ENCODE results near the gene IFNA6. TPM values are rescaled to one million over a fixed set of nuclear protein-coding genes. Genes with fewer than 3 reads are reported as not detected.

IFNA6 gene
- polyA plus RNA-seq, 1 donor from 2014 or later = not detected

DNA sequence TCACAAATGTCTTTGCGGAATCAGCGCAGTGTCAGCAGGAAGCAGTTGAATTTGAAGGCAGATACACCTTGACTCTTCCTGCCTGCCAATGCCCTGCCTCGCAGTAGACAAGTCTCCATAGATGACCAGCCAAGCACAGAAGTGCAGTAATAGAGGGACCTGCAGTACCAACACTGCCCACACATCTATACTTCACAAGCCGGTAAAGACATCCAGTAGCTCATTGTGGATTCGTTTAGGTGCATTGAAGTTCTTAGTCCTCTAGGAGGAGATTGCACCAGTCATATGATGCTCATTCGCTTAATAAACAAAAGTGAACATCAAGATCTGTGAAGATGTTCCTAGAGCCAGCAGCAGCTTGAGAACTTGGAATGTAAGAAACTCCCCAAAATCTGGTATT is 41.6 kb upstream of the IFNA6 start:
- no peaks in the 10 kb centered on the region for H3K9me3 ChIP-seq (ENCODE audit: low read length)
- H3K27ac ChIP-seq (ENCODE audit: low read length) = no peak overlapping the region
- H3K9me2 ChIP-seq (ENCODE audit: insufficient read depth, low read length) = no peaks in the 10 kb centered on the region
- no peaks in the 10 kb centered on the region for H4K20me1 ChIP-seq (ENCODE audit: insufficient read depth)
- no peak for TF ChIP-seq POLR2AphosphoS5 (IDR thresholded peaks at IDR 0.05)
- TF ChIP-seq RAD21 (conservative IDR thresholded peaks at IDR 0.05) = no peak
- TF ChIP-seq MXI1 (conservative IDR thresholded peaks at IDR 0.05; ENCODE audit: poor library complexity, severe bottlenecking) = no peak
- no peak for TF ChIP-seq EP300 (conservative IDR thresholded peaks at IDR 0.05; ENCODE audit: poor library complexity, severe bottlenecking)
- TF ChIP-seq SMC3 (conservative IDR thresholded peaks at IDR 0.05; ENCODE audit: poor library complexity) = no peak
- TF ChIP-seq, protein P1, sequence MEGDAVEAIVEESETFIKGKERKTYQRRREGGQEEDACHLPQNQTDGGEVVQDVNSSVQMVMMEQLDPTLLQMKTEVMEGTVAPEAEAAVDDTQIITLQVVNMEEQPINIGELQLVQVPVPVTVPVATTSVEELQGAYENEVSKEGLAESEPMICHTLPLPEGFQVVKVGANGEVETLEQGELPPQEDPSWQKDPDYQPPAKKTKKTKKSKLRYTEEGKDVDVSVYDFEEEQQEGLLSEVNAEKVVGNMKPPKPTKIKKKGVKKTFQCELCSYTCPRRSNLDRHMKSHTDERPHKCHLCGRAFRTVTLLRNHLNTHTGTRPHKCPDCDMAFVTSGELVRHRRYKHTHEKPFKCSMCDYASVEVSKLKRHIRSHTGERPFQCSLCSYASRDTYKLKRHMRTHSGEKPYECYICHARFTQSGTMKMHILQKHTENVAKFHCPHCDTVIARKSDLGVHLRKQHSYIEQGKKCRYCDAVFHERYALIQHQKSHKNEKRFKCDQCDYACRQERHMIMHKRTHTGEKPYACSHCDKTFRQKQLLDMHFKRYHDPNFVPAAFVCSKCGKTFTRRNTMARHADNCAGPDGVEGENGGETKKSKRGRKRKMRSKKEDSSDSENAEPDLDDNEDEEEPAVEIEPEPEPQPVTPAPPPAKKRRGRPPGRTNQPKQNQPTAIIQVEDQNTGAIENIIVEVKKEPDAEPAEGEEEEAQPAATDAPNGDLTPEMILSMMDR (IDR thresholded peaks at IDR 0.05; ENCODE audit: poor library complexity, severe bottlenecking) = no peak
- TF ChIP-seq EZH2 (IDR thresholded peaks at IDR 0.05; ENCODE audit: borderline replicate concordance, insufficient read depth, low read length, poor library complexity, severe bottlenecking) = no peak
- TF ChIP-seq, protein P2, sequence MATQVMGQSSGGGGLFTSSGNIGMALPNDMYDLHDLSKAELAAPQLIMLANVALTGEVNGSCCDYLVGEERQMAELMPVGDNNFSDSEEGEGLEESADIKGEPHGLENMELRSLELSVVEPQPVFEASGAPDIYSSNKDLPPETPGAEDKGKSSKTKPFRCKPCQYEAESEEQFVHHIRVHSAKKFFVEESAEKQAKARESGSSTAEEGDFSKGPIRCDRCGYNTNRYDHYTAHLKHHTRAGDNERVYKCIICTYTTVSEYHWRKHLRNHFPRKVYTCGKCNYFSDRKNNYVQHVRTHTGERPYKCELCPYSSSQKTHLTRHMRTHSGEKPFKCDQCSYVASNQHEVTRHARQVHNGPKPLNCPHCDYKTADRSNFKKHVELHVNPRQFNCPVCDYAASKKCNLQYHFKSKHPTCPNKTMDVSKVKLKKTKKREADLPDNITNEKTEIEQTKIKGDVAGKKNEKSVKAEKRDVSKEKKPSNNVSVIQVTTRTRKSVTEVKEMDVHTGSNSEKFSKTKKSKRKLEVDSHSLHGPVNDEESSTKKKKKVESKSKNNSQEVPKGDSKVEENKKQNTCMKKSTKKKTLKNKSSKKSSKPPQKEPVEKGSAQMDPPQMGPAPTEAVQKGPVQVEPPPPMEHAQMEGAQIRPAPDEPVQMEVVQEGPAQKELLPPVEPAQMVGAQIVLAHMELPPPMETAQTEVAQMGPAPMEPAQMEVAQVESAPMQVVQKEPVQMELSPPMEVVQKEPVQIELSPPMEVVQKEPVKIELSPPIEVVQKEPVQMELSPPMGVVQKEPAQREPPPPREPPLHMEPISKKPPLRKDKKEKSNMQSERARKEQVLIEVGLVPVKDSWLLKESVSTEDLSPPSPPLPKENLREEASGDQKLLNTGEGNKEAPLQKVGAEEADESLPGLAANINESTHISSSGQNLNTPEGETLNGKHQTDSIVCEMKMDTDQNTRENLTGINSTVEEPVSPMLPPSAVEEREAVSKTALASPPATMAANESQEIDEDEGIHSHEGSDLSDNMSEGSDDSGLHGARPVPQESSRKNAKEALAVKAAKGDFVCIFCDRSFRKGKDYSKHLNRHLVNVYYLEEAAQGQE (IDR thresholded peaks at IDR 0.05; ENCODE audit: borderline replicate concordance) = no peak
- H3K27me3 ChIP-seq (ENCODE audit: insufficient read depth, low read depth, low read length) = peaks cover 8% of the 10 kb centered on the region
- H3K4me3 ChIP-seq (ENCODE audit: low read length) = no peak overlapping the region
- no peak overlapping the region for H3K4me2 ChIP-seq (ENCODE audit: low read length)
- H3K36me3 ChIP-seq (ENCODE audit: insufficient read depth, low read length) = no peaks in the 10 kb centered on the region
- no peak overlapping the region for H2AFZ ChIP-seq (ENCODE audit: low read depth, low read length)
- no peak overlapping the region for H3K9ac ChIP-seq (ENCODE audit: low read length)
- no peaks in the 10 kb centered on the region for H3F3A ChIP-seq (ENCODE audit: insufficient read depth, low read length, poor library complexity, severe bottlenecking)
- no peaks in the 10 kb centered on the region for H3K79me2 ChIP-seq (replicated peaks; ENCODE audit: insufficient read depth, low read length)

DNA sequence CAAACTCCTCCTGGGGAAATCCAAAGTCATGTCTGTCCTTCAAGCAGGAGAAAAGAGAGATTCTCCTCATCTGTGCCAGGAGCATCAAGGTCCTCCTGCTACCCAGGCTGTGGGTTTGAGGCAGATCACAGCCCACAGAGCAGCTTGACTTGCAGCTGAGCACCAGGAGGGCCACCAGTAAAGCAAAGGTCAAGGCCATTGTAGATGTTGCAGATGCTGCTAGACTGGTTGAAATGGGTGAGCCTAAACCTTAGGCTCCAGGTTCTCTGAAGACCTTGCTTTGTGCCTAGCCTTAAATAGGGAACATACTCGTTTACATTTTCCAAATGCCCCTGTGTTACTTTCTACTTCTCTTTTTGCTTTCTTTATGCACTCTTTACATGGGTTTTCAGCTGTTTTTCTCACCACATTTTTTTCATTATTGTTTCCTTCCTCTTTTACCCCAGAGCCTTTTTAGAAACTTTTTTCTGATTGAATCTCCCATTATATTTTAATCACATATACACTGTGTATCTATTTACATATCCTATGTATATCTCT is 34.5 kb upstream of the IFNA6 start, which contains the start of gene IFNA2:
Gene IFNA2, minus strand, starts transcription at position 268 of the 540 bp plus-strand sequence. Its CDS starts 69 bp downstream, at position 199.
- no peaks in the 10 kb centered on the region for H4K20me1 ChIP-seq (ENCODE audit: insufficient read depth)
- no peak within 1 kb of the TSS for H3K9ac ChIP-seq (ENCODE audit: low read length)
- H3K4me3 ChIP-seq (ENCODE audit: low read length) = no peak within 1 kb of the TSS
- H3K27ac ChIP-seq (ENCODE audit: low read length) = no peak within 1 kb of the TSS
- no peaks in the 10 kb centered on the region for H3K36me3 ChIP-seq (ENCODE audit: insufficient read depth, low read length)
- H3K9me3 ChIP-seq (ENCODE audit: low read length) = no peaks in the 10 kb centered on the region
- TF ChIP-seq TAF1 (IDR thresholded peaks at IDR 0.05; ENCODE audit: low read depth) = no peak
- TF ChIP-seq, protein P1 (IDR thresholded peaks at IDR 0.05; ENCODE audit: poor library complexity, severe bottlenecking) = no peak
- no peak for TF ChIP-seq SMC3 (conservative IDR thresholded peaks at IDR 0.05; ENCODE audit: poor library complexity)
- TF ChIP-seq POLR2AphosphoS5 (IDR thresholded peaks at IDR 0.05) = no peak
- TF ChIP-seq, protein P2 (IDR thresholded peaks at IDR 0.05; ENCODE audit: borderline replicate concordance) = no peak
- TF ChIP-seq EZH2 (IDR thresholded peaks at IDR 0.05; ENCODE audit: borderline replicate concordance, insufficient read depth, low read length, poor library complexity, severe bottlenecking) = no peak
- TF ChIP-seq EP300 (conservative IDR thresholded peaks at IDR 0.05; ENCODE audit: poor library complexity, severe bottlenecking) = no peak
- no peak for TF ChIP-seq MXI1 (conservative IDR thresholded peaks at IDR 0.05; ENCODE audit: poor library complexity, severe bottlenecking)
- no peak for TF ChIP-seq RAD21 (conservative IDR thresholded peaks at IDR 0.05)
- no peaks in the 10 kb centered on the region for H3K9me2 ChIP-seq (ENCODE audit: insufficient read depth, low read length)
- H3K27me3 ChIP-seq (ENCODE audit: insufficient read depth, low read depth, low read length) = no peaks in the 10 kb centered on the region
- H3F3A ChIP-seq (ENCODE audit: insufficient read depth, low read length, poor library complexity, severe bottlenecking) = no peaks in the 10 kb centered on the region
- H3K4me2 ChIP-seq (ENCODE audit: low read length) = no peak within 1 kb of the TSS
- no peak within 1 kb of the TSS for H2AFZ ChIP-seq (ENCODE audit: low read depth, low read length)
- no peaks in the 10 kb centered on the region for H3K79me2 ChIP-seq (replicated peaks; ENCODE audit: insufficient read depth, low read length)

All from neural cell (in vitro differentiated cells).